Lung (tissue), 12 donors: Measurements from ENCODE around the gene POU2F2. TPM values are rescaled to one million over a fixed set of nuclear protein-coding genes. Genes with fewer than 3 reads are reported as not detected.

Experiments
- ATAC-seq: fragments of 200-7000 bp; cut with Tn5 transposase; one replicate; pipeline ENCODE4 v1.9.1; 2020; ENCODE audit warnings: moderate number of reproducible peaks; ENCODE audit not compliant: insufficient read depth, low FRiP score
- DNase-seq, 3 donors: peaks; one replicate each; pipeline ENCODE4 v3.0.0-alpha.2; 2013 to 2017
- H3K27ac ChIP-seq, 2 donors: one replicate each; pipeline ENCODE4 v1.5.1; 2013; ENCODE audit warnings: mild to moderate bottlenecking in 2 of 2, moderate library complexity in 2 of 2, control low read depth in 1 of 2, inconsistent platforms in 1 of 2, low read depth in 1 of 2, low read length in 1 of 2
- H3K27me3 ChIP-seq, 3 donors: one replicate each; pipeline ENCODE4 v1.5.1; 2013; ENCODE audit warnings: low read length in 2 of 3; ENCODE audit not compliant: control insufficient read depth in 3 of 3, insufficient read depth in 3 of 3
- H3K36me3 ChIP-seq, 4 donors: one replicate each; pipeline ENCODE4 v1.5.1; 2013; ENCODE audit warnings: low read length in 4 of 4, mild to moderate bottlenecking in 1 of 4, moderate library complexity in 1 of 4; ENCODE audit not compliant: control insufficient read depth in 4 of 4, insufficient read depth in 4 of 4
- H3K4me1 ChIP-seq, 5 donors: one replicate each; pipeline ENCODE4 v1.5.1; 2013; ENCODE audit warnings: low read length in 5 of 5, mild to moderate bottlenecking in 2 of 5, moderate library complexity in 1 of 5; ENCODE audit not compliant: control insufficient read depth in 5 of 5, insufficient read depth in 5 of 5
- H3K4me3 ChIP-seq: one replicate; pipeline ENCODE4 v1.5.1; 2013; ENCODE audit warnings: mild to moderate bottlenecking, control low read depth, moderate library complexity
- H3K9ac ChIP-seq, 2 donors: one replicate each; pipeline ENCODE4 v1.5.1; 2013; ENCODE audit warnings: low read length in 2 of 2, control low read depth in 1 of 2; ENCODE audit not compliant: insufficient read depth in 1 of 2
- H3K9me3 ChIP-seq, 4 donors: one replicate each; pipeline ENCODE4 v1.5.1; 2013; ENCODE audit warnings: low read length in 3 of 4, mild to moderate bottlenecking in 1 of 4, moderate library complexity in 1 of 4; ENCODE audit not compliant: control insufficient read depth in 4 of 4, insufficient read depth in 3 of 4
- CTCF ChIP-seq: IDR thresholded peaks from 2 replicates; pipeline ENCODE4 v1.5.1; 2012; ENCODE audit warnings: mild to moderate bottlenecking; ENCODE audit errors: control extremely low read depth, extremely low read depth
- WGBS, 2 donors: extraction: QIAGEN DNeasy Blood & Tissue Kit; methylation state at CpG; one replicate each; pipeline ENCODE4 v1.1.7; 2013; 5-methylcytosine and 5-hydroxymethylcytosine counted together
- polyA plus RNA-seq, 2 donors: library from polyadenylated mRNA; stranded (reverse); fragments of 200-250 nt; gene quantifications; one replicate each; pipeline ENCODE4 v1.2.1, GENCODE V29; 2013
- total RNA-seq, 2 donors: library from RNA; depleted of rRNA in 1 of 2; stranded (reverse); fragments of >200 nt in 1 of 2; gene quantifications; one replicate each; pipeline ENCODE4 v1.2.1, GENCODE V29; 2014 to 2021
- donor health status: control.
- donor health status: control.
- donor health status: Bipolar disorder and iron deficiency.
- donor health status: healthy.
- donor health status: DM: yes; HTN: yes; CAD: no.

POU2F2 gene
- total and polyA plus RNA-seq, 4 donors: 1.9 to 11.9 (median 5.4) TPM

- no peaks in the 10 kb centered on the region for H3K27me3 ChIP-seq
- no peak overlapping the region for H3K27ac ChIP-seq
- H3K4me3 ChIP-seq: no peak overlapping the region
- no peaks in the 10 kb centered on the region for H3K36me3 ChIP-seq
- DNase-seq (no peak), ATAC-seq (no peak)
- TF ChIP-seq CTCF: no peak
- WGBS, 2 donors: 45 to 66% methylated on average over 10 of the region's 10 CpGs
- no peaks in the 10 kb centered on the region for H3K4me1 ChIP-seq
- H3K9me3 ChIP-seq: no peaks in the 10 kb centered on the region
- no peak overlapping the region for H3K9ac ChIP-seq
Observed at GRCh38 chr19:42113641-42114348, 18.5 kb downstream of the POU2F2 start.

- 71 to 76% methylated on average over 3 of the region's 3 CpGs for WGBS, 2 donors
- Histone ChIP-seq H3K27me3 (peaks cover 0 to 6% (median 0%) of the 10 kb centered on the region in 3 donors), H3K4me3 (no peak overlapping the region), H3K4me1 (no peaks in the 10 kb centered on the region), H3K27ac (no peak overlapping the region), H3K9ac (no peak overlapping the region), H3K9me3 (no peaks in the 10 kb centered on the region), H3K36me3 (no peaks in the 10 kb centered on the region)
- no peak for DNase-seq
- TF ChIP-seq CTCF: no peak
- ATAC-seq: no peak
Observed at GRCh38 chr19:42111811-42112210, 20.4 kb downstream of the POU2F2 start.

GRCh38 chr19:42111384-42111783, 20.9 kb downstream of the POU2F2 start:
- Histone ChIP-seq H3K27me3 (peaks cover 0 to 6% (median 0%) of the 10 kb centered on the region in 3 donors), H3K9ac (no peak overlapping the region), H3K36me3 (no peaks in the 10 kb centered on the region), H3K4me1 (no peaks in the 10 kb centered on the region), H3K9me3 (no peaks in the 10 kb centered on the region), H3K27ac (no peak overlapping the region), H3K4me3 (no peak overlapping the region)
- no peak for DNase-seq
- WGBS, 2 donors: 72 to 74% methylated on average over 1 of the region's 1 CpG
- no peak for ATAC-seq
- TF ChIP-seq CTCF: no peak

GRCh38 chr19:42110658-42111057, 21.6 kb downstream of the POU2F2 start:
- TF ChIP-seq CTCF: no peak
- no peaks in the 10 kb centered on the region for H3K36me3 ChIP-seq
- 78 to 80% methylated on average over 1 of the region's 1 CpG for WGBS, 2 donors
- peaks cover 0 to 6% (median 0%) of the 10 kb centered on the region in 3 donors for H3K27me3 ChIP-seq
- no peaks in the 10 kb centered on the region for H3K9me3 ChIP-seq
- ATAC-seq: no peak
- H3K9ac ChIP-seq: no peak overlapping the region
- no peaks in the 10 kb centered on the region for H3K4me1 ChIP-seq
- H3K4me3 ChIP-seq: no peak overlapping the region
- no peak overlapping the region for H3K27ac ChIP-seq
- no peak for DNase-seq
